ENCODE measurements around the gene TRPC4AP. TPM values are rescaled to one million over a fixed set of nuclear protein-coding genes. Genes with fewer than 3 reads are reported as not detected.
"Not testable (repeated sequence)": the region's sequence is repeated elsewhere in the genome, so short reads cannot be mapped to it uniquely, and the experiment has no call there.

The TRPC4AP gene
- total RNA-seq, 6 donors from 2014 or later, result 64.3 to 118 (median 80.5) TPM

DNA sequence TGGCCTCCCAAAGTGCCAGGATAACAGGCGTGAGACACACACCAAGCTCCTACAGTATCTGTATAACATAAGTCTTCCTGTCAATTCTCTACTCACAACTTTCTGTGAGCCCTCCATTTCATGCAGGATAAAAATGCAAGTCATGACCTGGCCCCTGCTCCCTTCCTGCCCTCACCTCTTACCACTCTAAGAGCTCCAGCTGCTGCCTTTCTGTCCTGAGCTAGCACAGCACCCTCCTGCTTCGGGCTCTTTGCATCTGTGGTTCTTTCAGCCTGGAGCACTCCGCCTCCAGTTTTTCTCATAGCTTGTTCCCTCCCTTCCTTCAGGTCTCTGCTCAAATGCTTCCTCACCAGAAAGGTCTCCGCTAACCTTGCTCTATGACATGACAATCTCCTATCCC lies 23.7 kb upstream of the TRPC4AP start:
- Histone ChIP-seq H3K4me3 (no peak overlapping the region), H3K36me3 (peaks cover 32 to 81% (median 50%) of the 10 kb centered on the region in 4 donors), H3K27ac (no peak overlapping the region), H3K27me3 (no peaks in the 10 kb centered on the region), H3K4me1 (no peaks in the 10 kb centered on the region), H3K9me3 (no peaks in the 10 kb centered on the region)
- WGBS, 2 donors, result 80 to 89% methylated on average over 4 of the region's 4 CpGs
- ATAC-seq (ENCODE audit: low FRiP score in 2 of 2), result no peak
- TF ChIP-seq CTCF (IDR thresholded peaks at IDR 0.05), result no peak
- TF ChIP-seq POLR2A (IDR thresholded peaks at IDR 0.05), result no peak
- no peak for TF ChIP-seq POLR2AphosphoS5 (IDR thresholded peaks at IDR 0.05)
- TF ChIP-seq EP300 (IDR thresholded peaks at IDR 0.05), result no peak
- no peak for DNase-seq

DNA sequence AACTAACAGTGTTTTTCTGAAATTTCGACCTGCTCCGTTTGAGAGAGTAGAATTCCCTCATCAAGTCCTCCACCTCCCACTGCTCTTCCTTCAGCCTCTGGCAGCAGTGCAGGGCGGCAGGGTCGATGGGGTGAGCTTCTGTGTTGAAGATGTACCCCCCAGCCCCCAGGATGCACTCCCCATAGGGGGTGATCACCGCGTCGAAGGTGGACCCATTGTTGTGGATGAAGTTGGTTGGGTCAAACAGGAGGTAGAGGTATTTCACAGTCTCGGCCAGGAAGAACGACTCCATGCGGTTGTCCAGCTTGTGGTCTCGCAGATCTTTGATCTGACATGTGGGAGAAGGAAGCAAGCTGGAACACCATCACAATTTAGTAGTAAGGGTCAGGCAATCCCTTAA lies 23.0 kb upstream of the TRPC4AP start:
- ATAC-seq (ENCODE audit: low FRiP score in 2 of 2), result no peak
- WGBS, 2 donors, result 92 to 94% methylated on average over 11 of the region's 11 CpGs
- Histone ChIP-seq H3K4me3 (no peak overlapping the region), H3K36me3 (peaks cover 26 to 75% (median 44%) of the 10 kb centered on the region in 4 donors), H3K9me3 (no peaks in the 10 kb centered on the region), H3K4me1 (no peaks in the 10 kb centered on the region), H3K27ac (no peak overlapping the region), H3K27me3 (no peaks in the 10 kb centered on the region)
- TF ChIP-seq POLR2A (IDR thresholded peaks at IDR 0.05) (no peak), POLR2AphosphoS5 (IDR thresholded peaks at IDR 0.05) (no peak), CTCF (IDR thresholded peaks at IDR 0.05) (no peak), EP300 (IDR thresholded peaks at IDR 0.05) (no peak)
- no peak for DNase-seq

- not testable (repeated sequence) for H3K4me1 ChIP-seq; H3K9me3 ChIP-seq; H3K27me3 ChIP-seq; H3K27ac ChIP-seq; DNase-seq; H3K4me3 ChIP-seq; ATAC-seq (ENCODE audit: low FRiP score in 2 of 2)
- H3K36me3 ChIP-seq, result peaks cover 7 to 53% (median 23%) of the 10 kb centered on the region in 4 donors
- WGBS, 2 donors, result 98 to 99% methylated on average over 5 of the region's 5 CpGs
These were observed 19.7 kb upstream of the TRPC4AP start for GRCh38 chr20:35112276-35112675.

- Histone ChIP-seq H3K9me3 (no peaks in the 10 kb centered on the region), H3K36me3 (peaks cover 7 to 43% (median 19%) of the 10 kb centered on the region in 4 donors), H3K4me3 (no peak overlapping the region), H3K27ac (no peak overlapping the region), H3K27me3 (no peaks in the 10 kb centered on the region), H3K4me1 (no peaks in the 10 kb centered on the region)
- ATAC-seq (ENCODE audit: low FRiP score in 2 of 2) (peak in 1 of 2 donors; percentile 92), DNase-seq (no peak)
- 69 to 73% methylated on average over 4 of the region's 4 CpGs for WGBS, 2 donors
- no peak for TF ChIP-seq CTCF (IDR thresholded peaks at IDR 0.05)
- TF ChIP-seq POLR2A (IDR thresholded peaks at IDR 0.05), result no peak
- TF ChIP-seq POLR2AphosphoS5 (IDR thresholded peaks at IDR 0.05), result no peak
- no peak for TF ChIP-seq EP300 (IDR thresholded peaks at IDR 0.05)
These were observed 18.7 kb upstream of the TRPC4AP start for GRCh38 chr20:35111141-35111888.

GRCh38 chr20:35108921-35109320 lies 16.3 kb upstream of the TRPC4AP start:
- no peaks in the 10 kb centered on the region for H3K27me3 ChIP-seq
- 92 to 95% methylated on average over 4 of the region's 4 CpGs for WGBS, 2 donors
- no peak overlapping the region for H3K4me3 ChIP-seq

More at GRCh38 chr20:35108921-35109320, 16.3 kb upstream of the TRPC4AP start:
- DNase-seq (no peak), ATAC-seq (ENCODE audit: low FRiP score in 2 of 2) (no peak)
- Histone ChIP-seq H3K27ac (no peak overlapping the region), H3K4me1 (no peaks in the 10 kb centered on the region), H3K9me3 (no peaks in the 10 kb centered on the region), H3K36me3 (peaks cover 0 to 20% (median 1%) of the 10 kb centered on the region in 4 donors)
- TF ChIP-seq CTCF (IDR thresholded peaks at IDR 0.05), result no peak
- TF ChIP-seq POLR2A (IDR thresholded peaks at IDR 0.05), result no peak
- TF ChIP-seq EP300 (IDR thresholded peaks at IDR 0.05), result no peak
- TF ChIP-seq POLR2AphosphoS5 (IDR thresholded peaks at IDR 0.05), result no peak

All from upper lobe of left lung (tissue), 6 donors.